ENCODE measurements around the gene PDPK1. TPM values are rescaled to one million over a fixed set of nuclear protein-coding genes. Genes with fewer than 3 reads are reported as not detected.
"Not testable (repeated sequence)": the region's sequence is repeated elsewhere in the genome, so short reads cannot be mapped to it uniquely, and the experiment has no call there.

Gene PDPK1
- total RNA-seq, 2 experiments from 2014 or later, result 43.3 to 46.1 TPM

DNA sequence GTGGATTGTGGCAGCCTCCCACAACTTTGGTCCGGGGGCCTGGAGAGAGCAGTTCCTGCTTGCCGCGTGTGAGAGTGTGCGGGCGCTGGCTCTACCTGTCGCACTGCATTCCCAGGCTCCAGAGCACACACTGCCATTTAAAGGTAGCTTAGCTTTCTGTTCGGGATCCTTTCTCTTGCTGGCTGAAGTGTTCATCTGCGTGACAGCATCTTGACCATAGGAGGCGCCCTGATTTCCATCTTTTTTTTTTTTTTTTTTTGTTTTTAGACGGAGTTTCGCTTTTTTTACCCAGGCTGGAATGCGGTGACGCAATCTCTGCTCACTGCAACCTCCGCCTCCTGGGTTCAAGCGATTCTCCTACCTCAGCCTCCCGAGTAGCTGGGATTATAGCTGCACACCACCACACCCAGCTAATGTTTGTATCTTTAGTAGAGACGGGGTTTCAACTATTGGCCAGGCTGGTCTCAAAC, 13.6 kb downstream of the PDPK1 start:
- DNase-seq; H3K27me3 Mint-ChIP-seq; H3K36me3 Mint-ChIP-seq (ENCODE audit: low read depth); POLR2A ChIA-PET; H3K9me3 Mint-ChIP-seq; H3K27ac Mint-ChIP-seq; H3K4me3 Mint-ChIP-seq; H3K4me1 Mint-ChIP-seq: not testable (repeated sequence)
- CTCF ChIA-PET, result interaction anchor here (0.7 kb wide), 1 partner anchor 222 kb away, joined by 3 read pairs; no protein-coding TSS in a partner anchor

- H3K36me3 Mint-ChIP-seq (ENCODE audit: low read depth); H3K4me3 Mint-ChIP-seq; H3K9me3 Mint-ChIP-seq; H3K27ac Mint-ChIP-seq; POLR2A ChIA-PET; H3K27me3 Mint-ChIP-seq; H3K4me1 Mint-ChIP-seq; DNase-seq; CTCF ChIA-PET: not testable (repeated sequence)
These were observed 17.0 kb downstream of the PDPK1 start for GRCh38 chr16:2554709-2555425.

- H3K27me3 Mint-ChIP-seq; POLR2A ChIA-PET; CTCF ChIA-PET; H3K4me1 Mint-ChIP-seq; H3K4me3 Mint-ChIP-seq; H3K36me3 Mint-ChIP-seq (ENCODE audit: low read depth); DNase-seq; H3K27ac Mint-ChIP-seq; H3K9me3 Mint-ChIP-seq: not testable (repeated sequence)
These were observed 19.3 kb downstream of the PDPK1 start for GRCh38 chr16:2557150-2557549.

DNA sequence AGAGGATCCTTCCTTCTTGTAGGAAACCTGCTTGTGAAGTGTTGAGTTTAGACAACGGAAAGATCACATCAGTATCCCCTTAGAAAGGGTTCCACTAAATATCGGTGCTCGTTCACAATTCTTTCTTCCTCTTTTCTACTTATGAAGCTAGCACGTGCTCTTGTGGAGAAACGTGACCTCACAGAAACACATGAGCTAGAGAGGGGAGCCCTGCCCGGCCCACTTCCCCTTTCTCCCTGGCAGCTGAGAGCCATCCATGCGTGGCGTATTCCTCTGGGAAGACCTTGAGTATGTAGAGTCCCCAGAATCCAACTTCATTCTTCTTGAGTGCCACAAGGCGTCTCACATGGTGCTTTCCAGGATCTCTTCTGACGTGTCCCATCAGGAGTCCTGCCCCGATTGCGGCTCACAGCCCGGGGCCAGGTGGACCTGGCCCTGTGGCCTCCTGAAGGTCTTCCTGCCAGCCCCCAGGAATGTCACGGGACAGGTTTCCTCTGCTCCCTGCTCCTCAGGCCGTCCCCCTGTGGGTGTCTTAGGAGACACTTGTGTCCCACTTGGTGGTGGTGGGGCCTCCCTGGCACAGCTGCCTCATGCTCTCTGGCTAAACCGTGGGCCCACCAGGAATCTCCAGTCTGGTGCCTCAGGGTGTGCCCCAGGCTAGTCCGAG, 22.4 kb downstream of the PDPK1 start:
- DNase-seq; H3K9me3 Mint-ChIP-seq; CTCF ChIA-PET; POLR2A ChIA-PET; H3K27me3 Mint-ChIP-seq; H3K4me3 Mint-ChIP-seq; H3K27ac Mint-ChIP-seq; H3K4me1 Mint-ChIP-seq; H3K36me3 Mint-ChIP-seq (ENCODE audit: low read depth): not testable (repeated sequence)

GRCh38 chr16:2560798-2561133, 22.9 kb downstream of the PDPK1 start:
- H3K36me3 Mint-ChIP-seq (ENCODE audit: low read depth), result not testable (repeated sequence)

DNA sequence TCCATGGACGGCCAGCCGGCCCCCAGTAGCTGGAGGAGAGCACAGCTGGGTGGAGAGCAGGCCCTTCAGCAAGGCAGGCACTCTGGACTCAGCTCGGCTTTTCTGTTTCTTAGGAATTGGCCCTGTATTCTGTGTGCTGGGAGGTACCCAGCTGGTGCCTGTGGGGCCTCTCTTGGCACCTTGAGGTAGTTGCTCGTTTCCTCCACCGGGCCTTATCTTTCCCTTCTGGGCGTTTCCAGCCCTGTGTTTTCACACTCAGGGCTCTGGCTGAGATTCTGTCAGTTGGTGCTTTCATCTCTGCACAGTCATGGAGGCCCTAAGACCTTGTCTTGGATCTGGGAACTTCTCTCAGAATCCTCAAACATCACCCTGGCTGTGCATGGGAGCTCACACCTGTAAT, 29.7 kb downstream of the PDPK1 start:
- H3K27me3 Mint-ChIP-seq; H3K4me3 Mint-ChIP-seq; DNase-seq; H3K9me3 Mint-ChIP-seq; H3K4me1 Mint-ChIP-seq; CTCF ChIA-PET; POLR2A ChIA-PET; H3K27ac Mint-ChIP-seq; H3K36me3 Mint-ChIP-seq (ENCODE audit: low read depth): not testable (repeated sequence)

More at GRCh38 chr16:2560798-2561133, 22.9 kb downstream of the PDPK1 start:
- H3K9me3 Mint-ChIP-seq, H3K27ac Mint-ChIP-seq, CTCF ChIA-PET, POLR2A ChIA-PET, H3K4me3 Mint-ChIP-seq, H3K27me3 Mint-ChIP-seq, H3K4me1 Mint-ChIP-seq: not testable (repeated sequence)
- peak; percentile 77 for DNase-seq

DNA sequence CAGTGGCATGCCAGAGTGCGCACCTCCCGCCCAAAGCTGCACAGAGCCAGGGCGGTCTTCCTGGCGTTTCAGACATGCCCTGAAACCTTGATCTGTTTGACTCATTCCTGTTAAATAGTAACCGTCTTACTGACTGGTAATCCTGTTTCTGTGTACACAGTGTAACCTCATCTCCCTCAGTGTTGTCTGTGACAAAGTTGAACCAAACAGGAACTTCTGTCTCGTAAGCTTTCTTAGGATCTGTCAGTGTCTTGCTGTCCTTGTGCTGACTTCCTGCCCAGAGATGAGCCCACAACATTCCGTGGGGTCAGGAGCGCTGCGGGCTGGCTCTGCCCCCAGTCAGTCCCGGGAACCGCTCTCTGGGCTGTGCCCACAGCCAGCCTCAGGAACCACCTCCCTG, 30.8 kb downstream of the PDPK1 start:
- H3K4me3 Mint-ChIP-seq; H3K4me1 Mint-ChIP-seq; H3K27ac Mint-ChIP-seq; POLR2A ChIA-PET; H3K27me3 Mint-ChIP-seq; DNase-seq; H3K36me3 Mint-ChIP-seq (ENCODE audit: low read depth); CTCF ChIA-PET; H3K9me3 Mint-ChIP-seq: not testable (repeated sequence)

DNA sequence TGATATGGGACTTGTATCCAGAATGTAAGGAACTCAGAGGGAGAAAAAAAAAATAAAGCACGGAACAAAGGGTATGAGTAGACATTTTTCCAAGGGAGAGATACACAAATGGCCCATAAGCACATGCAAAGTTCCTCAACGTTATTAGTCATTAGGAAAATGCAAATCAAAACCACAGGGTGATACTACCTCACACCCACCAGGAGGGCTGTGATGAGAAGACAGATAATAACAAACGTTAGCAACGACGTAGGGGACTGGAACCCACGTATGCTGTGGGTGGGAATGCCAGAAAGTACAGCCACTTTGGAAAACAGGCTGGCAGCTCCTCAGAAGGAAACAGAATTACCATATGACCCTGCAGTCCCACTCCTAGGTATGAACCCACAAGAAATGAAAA, 34.9 kb downstream of the PDPK1 start:
- H3K36me3 Mint-ChIP-seq (ENCODE audit: low read depth); POLR2A ChIA-PET; DNase-seq; H3K9me3 Mint-ChIP-seq; H3K4me1 Mint-ChIP-seq; CTCF ChIA-PET; H3K27me3 Mint-ChIP-seq; H3K4me3 Mint-ChIP-seq; H3K27ac Mint-ChIP-seq: not testable (repeated sequence)

DNA sequence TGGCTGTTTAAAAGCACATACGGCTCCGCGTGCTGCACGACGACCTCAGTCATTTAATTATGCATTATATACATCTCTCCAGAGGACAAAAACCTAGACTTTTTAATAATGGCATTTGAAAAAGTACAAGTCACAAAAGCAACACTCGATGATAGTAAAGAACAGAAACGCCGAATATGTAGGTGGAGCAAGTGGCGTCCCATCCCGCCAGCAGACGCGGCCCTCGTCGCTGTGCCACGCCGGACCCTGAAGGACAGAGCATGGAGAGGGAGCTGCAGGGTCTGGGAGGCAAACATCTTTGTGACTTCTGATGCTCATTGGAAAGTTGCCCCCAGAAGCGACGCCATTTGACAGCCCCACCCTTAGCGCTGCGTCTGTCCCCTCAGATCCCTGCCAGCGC, 38.0 kb downstream of the PDPK1 start:
- POLR2A ChIA-PET, CTCF ChIA-PET: not testable (repeated sequence)

GRCh38 chr16:2577044-2577443, 39.2 kb downstream of the PDPK1 start:
- DNase-seq; H3K27ac Mint-ChIP-seq; H3K4me3 Mint-ChIP-seq; CTCF ChIA-PET; H3K4me1 Mint-ChIP-seq; H3K9me3 Mint-ChIP-seq; H3K36me3 Mint-ChIP-seq (ENCODE audit: low read depth); H3K27me3 Mint-ChIP-seq; POLR2A ChIA-PET: not testable (repeated sequence)

More for the DNA sequence above, 38.0 kb downstream of the PDPK1 start:
- H3K4me1 Mint-ChIP-seq; H3K9me3 Mint-ChIP-seq; DNase-seq; H3K27ac Mint-ChIP-seq; H3K36me3 Mint-ChIP-seq (ENCODE audit: low read depth); H3K27me3 Mint-ChIP-seq; H3K4me3 Mint-ChIP-seq: not testable (repeated sequence)

DNA sequence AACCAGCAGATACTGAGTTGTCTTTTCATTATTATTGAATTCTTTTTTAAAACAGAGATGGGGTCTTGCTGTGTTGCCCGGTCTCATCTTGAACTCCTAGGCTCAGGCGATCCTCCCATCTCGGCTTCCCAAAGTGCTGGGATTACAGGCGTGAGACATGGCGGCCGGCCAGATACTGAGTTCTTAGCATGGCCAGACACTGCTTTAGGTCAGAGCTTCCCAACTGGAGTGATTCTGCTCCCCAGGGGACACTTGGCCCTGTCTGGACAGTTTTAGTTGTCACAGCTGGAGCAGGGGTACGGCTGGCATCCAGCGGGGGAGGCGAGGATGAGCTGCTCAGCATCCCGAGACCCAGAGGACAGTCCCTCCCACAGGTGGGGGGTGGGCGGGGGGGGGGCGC, 41.1 kb downstream of the PDPK1 start:
- DNase-seq; H3K27me3 Mint-ChIP-seq; H3K4me3 Mint-ChIP-seq; CTCF ChIA-PET; H3K9me3 Mint-ChIP-seq; H3K27ac Mint-ChIP-seq; H3K36me3 Mint-ChIP-seq (ENCODE audit: low read depth); H3K4me1 Mint-ChIP-seq; POLR2A ChIA-PET: not testable (repeated sequence)

DNA sequence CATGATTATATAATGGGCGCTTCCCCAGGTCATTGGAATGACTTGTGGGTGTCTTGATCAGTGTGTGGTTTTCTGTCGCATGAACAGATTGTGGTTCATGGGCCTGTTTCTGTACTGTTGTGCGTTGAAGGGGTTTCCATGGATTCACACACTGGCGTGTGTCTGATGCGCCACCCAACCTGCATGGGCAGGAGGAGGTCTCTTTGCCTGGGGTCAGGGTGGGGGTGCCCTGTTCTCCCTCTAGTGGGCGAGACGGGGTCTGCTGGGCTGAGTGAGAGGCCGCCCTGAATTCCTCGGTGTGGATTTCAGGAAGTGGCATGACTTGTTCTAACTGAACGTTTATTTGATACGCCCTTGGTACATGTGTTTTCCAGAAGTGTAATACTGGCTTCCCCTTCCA, 42.3 kb downstream of the PDPK1 start:
- CTCF ChIA-PET; H3K27ac Mint-ChIP-seq; H3K27me3 Mint-ChIP-seq; H3K9me3 Mint-ChIP-seq; H3K4me3 Mint-ChIP-seq; POLR2A ChIA-PET; H3K4me1 Mint-ChIP-seq; H3K36me3 Mint-ChIP-seq (ENCODE audit: low read depth): not testable (repeated sequence)
- peak; percentile 12 for DNase-seq

GRCh38 chr16:2580818-2581217, 43.0 kb downstream of the PDPK1 start:
- POLR2A ChIA-PET; H3K4me1 Mint-ChIP-seq; H3K4me3 Mint-ChIP-seq; H3K36me3 Mint-ChIP-seq (ENCODE audit: low read depth); CTCF ChIA-PET; DNase-seq; H3K9me3 Mint-ChIP-seq; H3K27me3 Mint-ChIP-seq; H3K27ac Mint-ChIP-seq: not testable (repeated sequence)

Measured in activated CD4-positive, alpha-beta T cell treated with anti-CD3 and anti-CD28 coated beads, Interleukin-2, amount 10 ng/mL, durations not matched to agents 7 days and 5 days (primary cell).